ENCODE data around the gene CC2D2A. TPM values are rescaled to one million over a fixed set of nuclear protein-coding genes. Genes with fewer than 3 reads are reported as not detected.

The CC2D2A gene
- total RNA-seq, 1 donor from 2014 or later = 9.6 TPM

Other genes starting within 250 kb of the CC2D2A start
- 0.52 TPM for gene C1QTNF7, start 41.8 kb upstream of the CC2D2A start, total RNA-seq
- gene FBXL5, start 185.5 kb downstream of the CC2D2A start, total RNA-seq = 62.8 TPM
- 24.3 TPM for gene FAM200B, start 211.9 kb downstream of the CC2D2A start, total RNA-seq
- gene BST1, start 233.2 kb downstream of the CC2D2A start, total RNA-seq = 0.80 TPM